ENCODE results near the gene SHISAL2B. TPM values are rescaled to one million over a fixed set of nuclear protein-coding genes. Genes with fewer than 3 reads are reported as not detected.
"Not testable (repeated sequence)": the region's sequence is repeated elsewhere in the genome, so short reads cannot be mapped to it uniquely, and the experiment has no call there.

Gene SHISAL2B
- total RNA-seq, 1 donor from 2014 or later = not detected

DNA sequence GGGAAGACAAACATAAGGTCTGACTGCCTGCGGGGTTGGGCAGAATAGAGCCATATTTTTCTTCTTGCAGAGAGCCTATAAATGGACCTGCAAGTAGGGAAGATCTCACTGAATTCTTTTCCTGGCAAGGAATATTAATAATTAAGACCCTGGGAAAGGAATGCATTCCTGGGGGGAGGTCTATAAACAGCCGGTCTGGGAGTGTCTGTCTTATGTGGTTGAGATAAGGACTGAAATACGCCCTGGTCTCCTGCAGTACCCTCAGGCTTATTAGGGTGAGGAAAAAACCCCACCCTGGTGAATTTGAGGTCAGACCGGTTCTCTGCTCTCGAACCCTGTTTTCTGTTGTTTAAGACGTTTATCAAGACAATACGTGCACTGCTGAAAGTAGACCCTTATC, 6.1 kb downstream of the SHISAL2B start:
- intact Hi-C loops (cut with micrococcal nuclease) = not testable (repeated sequence)

DNA sequence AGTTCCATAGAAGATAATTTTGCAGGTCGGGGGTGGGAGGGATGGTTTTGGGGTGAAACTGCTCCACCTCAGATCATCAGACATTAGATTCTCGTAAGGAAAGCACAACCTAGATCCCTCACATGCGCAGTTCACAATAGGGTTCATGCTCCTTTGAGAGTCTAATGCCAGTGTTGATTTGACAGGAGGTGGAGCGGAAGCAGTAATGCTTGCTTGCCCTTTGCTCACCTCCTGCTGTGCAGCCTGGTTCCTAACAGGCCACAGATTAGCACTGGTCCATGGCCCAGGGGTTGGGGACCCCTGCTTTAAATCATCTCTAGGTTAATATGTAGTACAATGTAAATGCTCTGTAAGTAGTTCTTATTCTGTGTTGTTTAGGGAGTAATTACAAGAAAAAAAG, 10.5 kb downstream of the SHISAL2B start:
- intact Hi-C loops (cut with micrococcal nuclease) = no loop called here

DNA sequence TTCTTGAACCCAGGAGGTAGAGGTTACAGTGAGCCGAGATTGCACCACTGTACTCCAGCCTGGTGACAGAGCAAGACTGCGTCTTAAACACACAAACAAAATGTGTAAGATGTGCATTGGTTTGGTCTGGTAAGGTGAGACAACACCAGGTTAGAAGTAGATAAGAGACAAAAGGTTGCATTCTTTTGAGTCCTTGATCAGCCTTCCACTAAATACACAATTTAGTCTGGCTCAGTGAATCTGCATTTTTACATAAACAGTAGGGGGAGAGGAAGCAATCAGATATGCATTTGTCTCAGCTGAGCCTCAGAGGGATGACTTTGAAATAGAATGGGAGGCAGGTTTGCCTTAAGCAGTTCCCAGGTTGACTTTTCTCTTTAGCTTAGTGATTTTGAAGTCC, 15.8 kb downstream of the SHISAL2B start:
- intact Hi-C loops (cut with micrococcal nuclease) = not testable (repeated sequence)

DNA sequence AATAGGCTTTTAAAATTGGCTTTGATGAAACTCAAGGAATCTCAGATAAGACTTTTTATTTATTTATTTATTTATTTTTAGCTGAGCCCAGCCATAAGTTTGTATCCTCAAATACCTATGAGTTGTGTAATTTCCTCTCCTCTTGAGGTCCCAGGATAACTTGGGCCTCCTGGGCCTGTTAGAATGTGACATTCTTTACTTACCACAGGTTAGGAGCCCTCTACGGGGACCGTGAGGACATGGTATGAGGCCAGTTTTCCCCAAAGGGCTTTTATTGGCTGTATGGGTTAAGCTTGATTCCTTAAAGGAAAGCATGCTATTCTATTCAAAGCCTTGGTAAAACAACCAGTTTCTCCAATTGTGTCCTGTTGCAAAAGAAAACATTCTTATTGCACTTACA, 16.9 kb downstream of the SHISAL2B start:
- intact Hi-C loops (cut with micrococcal nuclease) = no loop called here

DNA sequence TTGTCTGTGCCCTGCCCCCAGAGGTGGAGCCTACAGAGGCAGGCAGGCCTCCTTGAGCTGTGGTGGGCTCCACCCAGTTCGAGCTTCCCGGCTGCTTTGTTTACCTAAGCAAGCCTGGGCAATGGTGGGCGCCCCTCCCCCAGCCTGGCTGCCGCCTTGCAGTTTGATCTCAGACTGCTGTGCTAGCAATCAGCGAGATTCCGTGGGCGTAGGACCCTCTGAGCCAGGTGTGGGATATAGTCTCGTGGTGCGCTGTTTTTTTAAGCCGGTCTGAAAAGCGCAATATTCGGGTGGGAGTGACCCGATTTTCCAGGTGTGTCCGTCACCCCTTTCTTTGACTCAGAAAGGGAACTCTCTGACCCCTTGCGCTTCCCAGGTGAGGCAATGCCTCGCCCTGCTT, 24.2 kb downstream of the SHISAL2B start:
- intact Hi-C loops (cut with micrococcal nuclease) = not testable (repeated sequence)

DNA sequence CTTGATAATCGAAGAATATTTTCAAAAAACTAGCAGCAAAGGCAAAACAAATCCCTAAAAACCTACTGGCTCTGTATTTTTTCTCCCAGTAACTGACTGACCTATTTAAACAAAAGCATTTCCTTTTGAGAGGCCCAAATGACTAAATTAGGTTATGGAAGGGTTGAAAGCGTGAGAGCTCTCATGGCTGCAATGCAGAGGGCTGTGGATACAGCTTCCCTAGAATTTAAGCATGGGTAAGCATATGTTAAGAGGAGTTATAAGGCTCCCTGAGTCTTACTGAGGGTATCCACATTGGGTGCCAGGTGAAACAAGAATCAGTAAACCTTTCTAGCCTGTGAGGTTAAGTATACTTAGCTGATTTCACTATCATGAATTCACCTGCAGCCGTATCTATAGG, 32.3 kb downstream of the SHISAL2B start:
- intact Hi-C loops (cut with micrococcal nuclease) = no loop called here

DNA sequence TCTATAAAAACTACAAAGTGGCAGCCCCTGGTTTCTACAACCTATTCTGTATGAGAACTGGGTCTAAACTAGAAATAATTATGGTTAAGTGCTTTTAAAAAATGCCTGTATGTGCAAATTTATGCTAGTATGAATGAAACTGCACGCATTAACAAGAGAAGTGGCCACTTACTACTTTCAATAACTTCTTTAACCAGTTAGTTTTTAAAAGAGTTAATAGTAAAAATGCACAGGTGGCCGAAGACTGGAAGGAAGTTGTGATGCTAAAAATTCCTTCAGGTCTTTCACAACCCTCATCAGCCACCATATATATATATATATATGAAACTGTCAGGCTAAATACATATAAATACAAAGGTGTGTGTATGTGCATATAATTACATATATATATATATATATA, 36.8 kb downstream of the SHISAL2B start:
- intact Hi-C loops (cut with micrococcal nuclease) = no loop called here

DNA sequence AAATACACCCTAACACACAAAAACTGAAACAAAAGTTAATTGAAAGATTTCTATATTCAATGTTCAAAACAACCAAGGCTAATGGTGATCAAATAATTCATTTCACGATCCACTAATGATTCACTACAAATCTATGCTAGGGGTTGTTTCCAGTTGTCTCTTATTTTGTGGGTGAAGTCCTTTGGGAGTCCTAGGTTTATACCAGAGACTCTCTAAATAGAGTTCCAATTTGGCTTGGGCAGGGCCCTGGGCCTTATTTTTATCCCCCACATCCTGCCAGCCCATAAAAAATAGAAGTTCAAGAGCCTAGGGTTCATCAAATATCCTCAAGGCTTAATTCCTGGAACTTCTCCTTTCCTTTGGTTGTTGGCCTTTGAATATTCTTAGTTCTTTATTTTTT, 52.1 kb downstream of the SHISAL2B start:
- intact Hi-C loops (cut with micrococcal nuclease) = no loop called here

DNA sequence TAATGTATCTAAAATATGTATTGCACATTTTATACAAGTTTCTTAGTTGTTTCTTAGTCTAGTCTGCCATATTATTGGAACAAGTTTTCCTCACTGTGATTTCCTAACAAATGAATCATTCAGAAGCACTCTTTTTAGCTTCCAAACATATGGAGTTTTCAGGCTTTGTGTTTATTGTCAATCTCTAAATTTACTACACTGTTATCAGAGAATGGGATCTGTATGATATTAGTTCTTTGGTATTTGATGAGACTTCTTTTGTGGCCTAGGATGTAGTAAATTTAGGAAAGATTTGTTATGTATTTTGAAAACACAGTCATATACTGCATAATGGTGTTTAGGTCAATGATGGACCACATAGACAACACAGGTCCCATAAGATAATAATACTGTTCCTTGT, 52.5 kb downstream of the SHISAL2B start:
- intact Hi-C loops (cut with micrococcal nuclease) = no loop called here

DNA sequence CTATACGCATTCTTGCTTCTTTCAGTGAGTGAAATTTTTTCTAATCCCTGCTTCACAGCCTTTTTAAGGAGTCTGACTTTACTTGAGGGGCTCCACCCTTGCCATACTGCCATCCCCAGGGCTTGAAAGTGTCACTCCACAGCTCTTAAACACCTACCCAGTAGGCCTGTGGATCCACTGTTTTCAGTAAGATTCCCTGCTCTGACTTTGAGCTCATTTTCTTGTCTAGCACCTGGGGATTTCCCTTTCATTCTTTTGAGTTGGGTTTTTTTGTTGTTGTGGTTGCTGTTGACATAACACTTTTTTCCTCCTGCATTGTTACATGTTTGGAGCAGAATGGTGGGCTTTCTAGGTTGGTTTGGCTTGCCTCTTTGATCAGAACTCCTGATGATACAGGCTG, 54.6 kb downstream of the SHISAL2B start:
- intact Hi-C loops (cut with micrococcal nuclease) = loop anchor here (2.0 kb wide), 1 partner anchor 24 kb away; the partner anchor contains the start of genes CWC27 and SREK1IP1

DNA sequence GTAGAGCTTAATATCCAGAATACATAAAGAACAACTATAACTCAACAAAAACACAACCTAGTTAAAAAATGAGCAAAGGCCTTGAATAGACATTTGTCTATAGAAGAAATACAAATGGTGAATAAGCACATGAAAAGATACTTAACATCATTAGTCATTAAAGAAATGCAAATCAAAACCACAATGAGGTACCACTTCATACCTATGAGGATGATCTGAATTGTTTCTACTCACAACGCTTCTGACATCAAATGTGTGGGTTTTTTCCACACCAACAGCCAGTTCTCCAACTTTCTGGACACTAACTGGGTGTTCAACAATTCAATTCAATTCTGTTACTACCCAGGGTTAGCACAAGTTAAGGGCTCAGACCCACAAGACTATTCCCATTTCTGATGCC, 56.1 kb downstream of the SHISAL2B start:
- intact Hi-C loops (cut with micrococcal nuclease) = no loop called here

DNA sequence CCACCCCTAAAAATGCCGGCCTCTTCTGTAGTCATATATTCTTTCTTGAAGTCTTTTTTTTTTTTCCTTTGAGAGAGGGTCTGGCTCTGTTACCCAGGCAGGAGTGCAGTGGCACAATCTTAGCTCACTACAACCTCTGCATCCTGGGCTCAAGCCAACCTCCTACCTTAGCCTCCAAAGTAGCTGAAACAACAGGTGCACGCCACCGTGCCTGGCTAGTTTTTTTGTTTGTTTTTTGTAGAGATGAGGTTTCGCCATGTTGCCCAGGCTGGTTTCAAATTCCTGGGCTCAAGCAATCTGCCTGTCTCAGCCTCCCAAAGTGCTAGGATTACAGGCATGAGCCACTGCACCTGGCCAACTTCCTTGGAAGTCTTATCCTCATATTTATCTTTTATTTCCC, 59.1 kb downstream of the SHISAL2B start:
- intact Hi-C loops (cut with micrococcal nuclease) = no loop called here

DNA sequence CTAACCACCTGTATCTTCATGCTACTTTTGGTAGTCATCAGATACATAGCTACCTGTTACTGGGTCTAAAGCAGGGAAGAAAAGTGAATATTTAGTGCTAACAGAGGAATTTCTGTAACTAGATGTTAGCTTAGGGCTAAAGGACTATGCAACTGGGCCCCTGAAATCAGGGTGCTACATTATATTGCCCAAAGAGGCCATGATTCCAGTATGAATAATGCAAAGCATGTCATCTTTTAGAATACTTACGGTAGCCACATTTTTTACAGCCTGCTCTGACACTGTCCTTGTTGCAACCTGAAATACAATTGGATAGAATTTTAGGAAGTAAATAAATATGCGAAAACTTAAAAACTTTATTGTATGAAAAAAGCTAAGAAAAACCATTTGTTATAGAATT, 63.8 kb downstream of the SHISAL2B start:
- intact Hi-C loops (cut with micrococcal nuclease) = no loop called here

DNA sequence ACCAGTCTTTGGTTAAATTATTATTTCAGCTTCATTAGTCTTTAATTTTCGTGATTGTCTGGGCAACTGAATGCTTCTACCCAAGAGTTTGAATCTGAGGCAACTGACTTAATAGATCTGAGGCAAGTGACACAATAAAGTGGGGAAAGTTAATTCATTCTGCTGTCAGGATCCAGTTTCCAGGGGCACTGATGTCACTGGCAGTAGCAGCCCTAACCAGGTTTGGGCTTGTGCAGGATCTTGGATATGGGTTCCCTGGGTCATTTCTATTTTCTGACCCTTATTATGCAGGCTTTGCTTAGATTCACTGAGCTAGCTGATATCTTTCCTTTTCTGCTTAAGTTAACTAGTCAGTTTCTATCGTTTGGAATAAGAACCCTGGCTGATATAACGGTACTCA, 68.6 kb downstream of the SHISAL2B start:
- intact Hi-C loops (cut with micrococcal nuclease) = no loop called here

DNA sequence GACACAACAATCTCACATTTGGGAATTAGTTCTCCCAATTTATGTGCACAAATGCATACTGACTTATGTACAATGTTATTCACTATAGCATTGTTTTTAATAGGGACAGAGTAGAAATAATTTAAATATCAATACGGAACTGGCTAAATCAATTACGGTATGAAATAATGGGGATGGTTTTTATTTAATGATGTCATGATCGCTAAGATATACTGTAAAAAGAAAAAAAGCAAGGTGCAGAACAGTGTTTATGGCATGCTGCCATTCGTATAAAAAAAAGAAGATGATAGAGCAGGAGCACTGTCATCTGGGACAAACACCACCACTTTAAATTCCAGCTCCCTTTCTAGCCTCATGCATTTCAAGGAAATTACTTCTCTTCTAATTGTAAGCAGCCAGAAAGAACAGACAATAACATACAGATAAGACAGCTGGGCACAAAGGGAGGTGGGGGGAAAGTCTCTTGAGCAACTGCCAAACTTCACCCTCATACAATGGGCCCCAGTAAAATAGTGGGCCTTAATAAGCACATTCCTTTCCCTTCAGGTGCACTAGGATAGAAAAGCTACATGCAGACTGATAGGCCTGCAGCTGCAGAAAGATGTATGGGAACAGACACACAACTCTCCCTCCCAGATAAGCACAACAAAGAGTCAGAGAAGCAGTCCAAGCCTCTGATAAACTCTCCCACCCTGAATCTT, 69.8 kb downstream of the SHISAL2B start:
- intact Hi-C loops (cut with micrococcal nuclease) = no loop called here

DNA sequence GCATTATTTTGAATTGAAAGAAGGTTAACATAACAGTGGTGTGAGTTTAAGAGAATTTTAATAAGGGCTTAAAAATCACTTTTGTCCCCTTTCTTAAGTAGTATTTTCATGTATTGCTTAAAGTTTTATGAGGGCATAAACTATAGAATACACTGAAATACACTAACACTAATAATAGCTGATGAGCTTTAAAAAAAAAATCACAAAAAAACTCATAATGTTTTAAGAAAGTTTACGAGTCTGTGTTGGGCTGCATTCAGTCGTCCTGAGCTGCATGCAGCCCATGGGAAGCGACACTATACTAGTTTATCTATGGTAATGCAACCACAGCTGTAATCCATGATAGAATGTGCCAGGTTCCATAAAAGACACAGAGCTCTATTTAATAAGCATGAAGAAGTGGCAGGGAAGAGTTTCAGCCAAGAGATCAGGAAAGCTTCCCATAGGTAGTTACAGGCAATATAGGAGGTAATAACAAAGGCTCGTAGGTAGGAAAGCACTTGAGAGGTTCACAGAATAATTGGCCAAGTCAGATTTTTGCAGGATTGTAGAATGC, 73.7 kb downstream of the SHISAL2B start:
- intact Hi-C loops (cut with micrococcal nuclease) = no loop called here

DNA sequence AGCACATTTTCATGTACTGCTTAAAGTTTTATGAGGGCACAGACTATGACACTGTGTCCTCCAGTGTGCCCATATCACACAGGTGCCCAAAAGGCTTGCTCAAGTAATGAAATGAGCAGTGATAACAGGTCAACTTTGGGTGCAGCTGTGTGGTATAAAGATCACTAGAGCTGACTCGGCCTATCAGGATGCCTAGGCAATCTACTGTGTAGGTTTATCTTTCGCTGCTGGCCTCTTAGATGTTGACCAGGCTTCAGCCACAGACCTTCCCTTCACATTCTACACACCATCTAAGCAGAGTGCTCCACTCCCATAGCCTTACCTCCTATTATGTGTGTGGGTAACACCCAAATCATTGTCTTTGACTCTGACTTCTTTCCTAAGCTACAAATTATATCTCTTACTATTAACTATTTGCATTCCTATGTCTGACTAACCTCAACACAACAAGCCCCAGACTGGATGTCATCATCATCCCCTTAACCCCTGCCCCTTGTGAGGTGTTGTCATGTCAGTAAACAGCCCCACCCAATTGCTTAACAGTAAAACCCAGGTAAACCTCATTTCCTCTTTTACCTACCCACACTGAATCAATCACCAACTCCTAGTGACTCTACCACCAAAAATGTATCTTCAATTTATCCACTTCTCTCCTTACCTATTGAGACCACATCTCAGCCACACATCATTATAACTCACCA, 75.7 kb downstream of the SHISAL2B start:
- intact Hi-C loops (cut with micrococcal nuclease) = loop anchor here (5.0 kb wide), 2 partner anchors 336 to 956 kb away; partner anchors contain the start of genes NLN and SGTB

DNA sequence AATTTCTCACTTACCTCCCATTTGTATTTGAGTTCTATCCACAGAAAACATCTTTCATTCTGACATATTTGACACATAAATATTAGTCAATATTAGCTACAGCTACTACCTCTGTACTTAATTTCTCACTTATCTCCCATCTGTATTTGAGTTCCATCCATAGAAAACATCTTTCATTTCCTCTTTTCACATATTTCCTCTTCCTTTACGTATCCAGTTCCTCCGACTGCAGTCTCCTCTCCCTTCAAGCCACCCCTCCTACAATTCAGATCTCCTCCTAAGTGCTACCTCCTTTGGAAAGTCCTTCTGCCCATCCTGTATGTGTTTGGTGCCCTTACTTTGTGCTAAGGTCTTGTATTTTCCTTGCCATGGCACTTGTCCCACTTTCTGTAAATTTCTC, 76.6 kb downstream of the SHISAL2B start:
- intact Hi-C loops (cut with micrococcal nuclease) = loop anchor here (5.0 kb wide), 2 partner anchors 335 to 955 kb away; partner anchors contain the start of genes NLN and SGTB
